GM21447 (cell line): ENCODE results near the gene PXN.
"Not testable (repeated sequence)": the region's sequence is repeated elsewhere in the genome, so short reads cannot be mapped to it uniquely, and the experiment has no call there.

Experiments
- ATAC-seq: cut with Tn5 transposase; IDR thresholded peaks from one replicate; pipeline ENCODE4 v1.9.1; 2021; ENCODE audit not compliant: unreplicated experiment

PXN gene

GRCh38 chr12:120211904-120212283 lies 53.6 kb downstream of the PXN start:
- ATAC-seq: no peak

- no peak for ATAC-seq
These were observed 54.2 kb downstream of the PXN start for GRCh38 chr12:120211243-120211903.

DNA sequence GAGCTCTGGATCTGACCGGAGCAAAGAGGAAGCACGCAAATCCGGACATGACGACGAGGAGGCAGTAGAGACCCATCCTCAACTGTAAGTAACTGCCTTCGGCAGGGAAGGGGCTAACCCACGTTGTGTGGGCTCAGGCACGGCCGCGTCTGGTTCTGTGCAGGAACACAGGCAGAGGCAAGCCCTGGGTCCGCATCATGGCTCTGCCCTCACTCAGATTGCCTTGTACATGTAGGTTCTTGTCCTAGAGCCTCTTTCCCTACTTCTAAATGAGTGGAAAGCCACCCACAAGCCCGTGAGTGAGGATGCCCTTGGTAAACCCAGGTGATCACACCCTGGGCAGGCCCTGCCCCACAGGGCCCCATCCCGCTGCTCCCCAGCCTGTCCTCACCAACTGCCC lies 55.7 kb downstream of the PXN start:
- ATAC-seq: no peak

DNA sequence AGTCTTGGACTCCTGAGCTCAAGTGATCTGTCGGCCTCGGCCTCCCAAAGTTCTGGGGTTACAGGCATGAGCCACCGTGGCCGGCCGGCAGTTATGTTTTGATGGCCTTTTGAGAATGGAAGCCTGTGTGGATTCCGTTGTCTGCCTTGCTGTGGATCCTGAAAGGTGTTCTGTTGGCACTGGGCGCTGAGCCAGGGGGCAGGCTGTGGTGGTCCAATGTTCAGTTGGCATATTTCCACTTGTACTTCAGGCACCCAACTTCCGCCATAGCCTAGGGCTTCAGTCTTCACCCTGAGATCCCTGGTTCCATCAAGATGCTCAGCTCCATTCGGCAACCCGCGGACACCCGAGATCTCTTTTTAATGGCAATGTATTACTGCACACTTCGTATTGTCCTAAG lies 58.3 kb downstream of the PXN start:
- no peak for ATAC-seq

- not testable (repeated sequence) for ATAC-seq
These were observed 58.7 kb downstream of the PXN start for GRCh38 chr12:120206781-120207180.

- ATAC-seq: no peak
These were observed 59.3 kb downstream of the PXN start for GRCh38 chr12:120206228-120206627.

DNA sequence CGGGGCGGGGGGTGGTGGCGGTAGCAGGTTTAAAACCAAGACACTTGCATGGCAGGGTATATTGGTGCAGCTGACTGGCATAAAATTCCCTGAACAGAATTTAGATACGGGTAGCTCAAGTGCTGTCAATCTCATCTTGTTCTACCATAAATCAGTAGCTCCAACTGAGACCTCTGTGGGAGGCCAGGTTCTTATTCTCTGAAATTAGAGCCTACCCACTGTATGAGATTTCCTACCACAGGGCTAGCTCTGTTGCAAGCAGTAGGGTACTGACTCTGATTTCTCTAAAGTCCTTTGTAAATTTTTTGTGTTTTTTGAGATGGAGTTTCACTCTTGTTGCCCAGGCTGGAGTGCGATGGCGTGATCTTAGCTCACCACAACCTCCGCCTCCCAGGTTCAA lies 61.4 kb downstream of the PXN start:
- ATAC-seq: no peak

DNA sequence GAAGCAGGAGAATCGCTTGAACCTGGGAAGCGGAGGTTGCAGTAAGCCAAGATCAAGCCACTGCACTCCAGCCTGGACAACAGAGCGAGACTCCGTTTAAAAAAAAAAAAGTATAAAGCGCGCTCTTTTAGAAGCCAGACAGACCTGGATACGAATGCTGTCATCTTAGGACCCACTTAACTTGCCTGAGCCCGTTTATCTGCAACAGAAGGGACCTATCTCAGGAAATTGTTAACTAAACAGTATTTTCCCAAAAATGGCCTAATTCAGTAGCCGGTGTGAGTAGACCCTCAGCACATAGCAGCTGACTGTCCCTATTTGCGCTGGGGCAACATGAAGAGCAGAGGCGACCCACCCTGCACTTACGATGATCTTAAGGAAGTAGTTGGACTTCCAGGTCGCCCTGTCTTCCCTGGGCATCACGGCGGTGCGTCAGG lies 65.1 kb downstream of the PXN start:
- ATAC-seq: no peak

- ATAC-seq: no peak
These were observed 65.8 kb downstream of the PXN start for GRCh38 chr12:120199595-120200306.

- ATAC-seq: no peak
These were observed 66.5 kb downstream of the PXN start for GRCh38 chr12:120199025-120199424.

- no peak for ATAC-seq
These were observed 68.0 kb downstream of the PXN start for GRCh38 chr12:120197542-120197887.

GRCh38 chr12:120196817-120197541 lies 68.6 kb downstream of the PXN start:
- not testable (repeated sequence) for ATAC-seq

GRCh38 chr12:120196363-120196762 lies 69.2 kb downstream of the PXN start:
- ATAC-seq: no peak

GRCh38 chr12:120194534-120195395 lies 70.8 kb downstream of the PXN start, which contains the start of gene GCN1:
Gene GCN1, minus strand, starts transcription at chr12:120194715. Its CDS starts 18 bp downstream, at chr12:120194697.
- peak; percentile 76 for ATAC-seq

DNA sequence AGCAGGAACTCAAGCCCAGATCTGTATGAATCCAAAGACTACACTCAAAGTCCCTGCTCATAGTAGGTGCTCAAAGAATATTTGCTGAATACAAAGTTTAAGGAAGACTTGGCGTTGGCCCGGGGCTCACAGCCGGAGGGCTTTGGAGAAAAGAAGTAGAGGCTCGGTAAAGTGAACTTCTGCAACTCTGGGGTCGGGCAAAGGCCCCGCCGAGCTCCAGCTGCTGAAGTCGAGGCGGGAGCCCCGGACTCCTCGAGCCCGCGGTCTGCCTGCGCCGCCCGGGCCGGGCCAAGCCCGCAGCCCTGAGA lies 71.3 kb downstream of the PXN start:
- peak; percentile 22 for ATAC-seq

- not testable (repeated sequence) for ATAC-seq
These were observed 72.2 kb downstream of the PXN start for GRCh38 chr12:120193286-120193685.

- ATAC-seq: no peak
These were observed 74.5 kb downstream of the PXN start for GRCh38 chr12:120190985-120191480.

DNA sequence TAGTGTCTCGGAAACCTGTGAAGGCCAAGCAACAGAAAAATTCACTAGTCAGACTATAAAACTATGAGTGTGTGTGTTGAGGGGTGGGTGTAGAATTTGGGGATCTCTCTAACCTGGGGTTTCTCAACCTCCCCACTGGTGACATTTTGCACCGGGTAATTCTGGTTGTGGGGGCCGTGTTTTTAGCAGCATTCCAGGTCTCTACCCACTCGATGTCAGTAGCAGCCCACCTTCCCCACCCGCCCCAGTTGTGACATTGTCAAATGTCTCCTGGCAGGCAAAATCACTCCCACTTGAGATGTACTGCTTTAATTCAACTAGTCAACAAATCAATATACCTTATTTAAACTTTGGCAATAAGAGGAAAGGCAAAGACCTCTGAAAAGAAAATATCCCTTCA lies 75.1 kb downstream of the PXN start:
- ATAC-seq: no peak

DNA sequence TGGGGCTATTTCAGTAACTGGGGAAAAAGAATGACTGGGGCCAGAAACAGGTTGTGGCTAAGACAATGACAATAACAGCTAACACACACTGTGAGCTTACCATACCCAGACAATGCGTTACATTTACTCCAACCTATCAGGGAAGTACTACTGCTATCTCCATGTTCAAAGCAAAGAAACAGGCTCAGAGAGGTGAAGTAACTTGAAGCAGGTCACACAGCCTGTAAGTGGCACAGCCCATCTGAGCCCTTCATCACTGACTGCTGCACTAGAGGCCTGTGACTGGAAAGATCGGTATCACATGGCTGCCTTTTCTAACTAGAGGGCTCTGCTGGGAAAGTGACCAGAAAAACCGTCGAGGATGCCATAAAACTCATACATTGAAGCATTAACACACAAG lies 78.9 kb downstream of the PXN start:
- ATAC-seq: no peak

DNA sequence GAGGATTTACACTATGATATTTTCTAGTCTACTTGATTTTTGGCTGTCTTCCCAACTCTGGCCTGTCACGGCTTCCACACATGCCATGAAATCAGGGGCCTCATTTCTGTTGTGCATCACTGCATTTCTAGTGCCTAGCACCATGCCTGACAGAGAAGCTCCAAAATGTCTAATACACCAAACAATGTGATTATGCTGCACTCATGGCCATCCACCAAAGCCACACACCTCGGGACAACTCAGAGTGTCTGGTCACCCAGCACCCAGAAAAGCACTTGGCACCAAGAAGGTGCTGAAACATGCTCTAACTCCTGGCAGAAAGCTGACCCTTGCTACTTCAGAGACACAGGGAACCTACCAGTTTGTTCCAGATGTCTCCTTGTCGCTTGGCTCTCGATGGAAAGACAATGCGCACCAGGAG lies 82.3 kb downstream of the PXN start:
- no peak for ATAC-seq

GRCh38 chr12:120181991-120182631 lies 83.4 kb downstream of the PXN start:
- ATAC-seq: no peak
